Caco-2 (cell line): ENCODE results near the gene DGKB. TPM values are rescaled to one million over a fixed set of nuclear protein-coding genes. Genes with fewer than 3 reads are reported as not detected.

Experiments
- BruUV-seq: library from RNA; stranded (reverse); fragments of 400-500 nt; replicated peaks from 2 replicates; lab custom pipeline; 2021; lab: Mats Ljungman, UMichigan
- CTCF ChIA-PET: fragments of 300-600 bp; sonication (Branson Sonifier 250); formaldehyde crosslinking; loops from one replicate; lab custom pipeline; 2022; ENCODE audit warnings: antibody characterized with exemption; lab: Charles Lee
- POLR2A ChIA-PET: fragments of 300-600 bp; sonication (Branson Sonifier 250); formaldehyde crosslinking; loops from one replicate; lab custom pipeline; 2022; ENCODE audit warnings: antibody characterized with exemption; lab: Charles Lee
- DNase-seq, 2 experiments: peaks; one replicate each; pipeline versions ENCODE4 v3.0.0 to v3.0.0-alpha.2; 2020 to 2022
- H3K27me3 ChIP-seq: replicated peaks from 2 replicates; pipeline ENCODE4 v1.6.0; 2011; ENCODE audit warnings: low read length; ENCODE audit not compliant: control insufficient read depth, insufficient read depth
- H3K36me3 ChIP-seq: 2 replicates; pipeline ENCODE4 v1.5.1; 2011; ENCODE audit warnings: low read length; ENCODE audit not compliant: control insufficient read depth, insufficient read depth
- H3K4me1 ChIP-seq: fragments of 250-450 bp; sonication (Bioruptor Pico); 2 replicates; pipeline ENCODE4 v1.5.1; 2020; ENCODE audit warnings: mild to moderate bottlenecking
- H3K4me3 ChIP-seq: 2 replicates; pipeline ENCODE4 v1.5.1; 2011; ENCODE audit warnings: low read depth, mild to moderate bottlenecking, control low read depth, low read length
- H3K9me3 ChIP-seq: fragments of 250-450 bp; sonication (Bioruptor Pico); 2 replicates; pipeline ENCODE4 v1.5.1; 2020; ENCODE audit warnings: mild to moderate bottlenecking, moderate library complexity
- H3K27ac Mint-ChIP-seq: one replicate; pipeline ENCODE4 v1.8.0; 2022; ENCODE audit warnings: mixed read lengths; ENCODE audit not compliant: unreplicated experiment
- H3K27me3 Mint-ChIP-seq: one replicate; pipeline ENCODE4 v1.8.0; 2022; ENCODE audit warnings: mixed read lengths; ENCODE audit not compliant: insufficient read depth, unreplicated experiment
- H3K36me3 Mint-ChIP-seq: one replicate; pipeline ENCODE4 v1.8.0; 2022; ENCODE audit warnings: mild to moderate bottlenecking, mixed read lengths; ENCODE audit not compliant: insufficient read depth, unreplicated experiment
- H3K4me1 Mint-ChIP-seq: one replicate; pipeline ENCODE4 v1.8.0; 2022; ENCODE audit warnings: low read depth, mixed read lengths; ENCODE audit not compliant: unreplicated experiment
- H3K4me3 Mint-ChIP-seq: one replicate; pipeline ENCODE4 v1.8.0; 2022; ENCODE audit warnings: mild to moderate bottlenecking, moderate library complexity, mixed read lengths; ENCODE audit not compliant: unreplicated experiment
- H3K9me3 Mint-ChIP-seq: one replicate; pipeline ENCODE4 v1.8.0; 2022; ENCODE audit warnings: mixed read lengths; ENCODE audit not compliant: unreplicated experiment
- CTCF ChIP-seq, 2 experiments: fragments of 200-600 bp in 1 of 2; IDR thresholded peaks; 1 replicate in 1 of 2; 2 replicates in 1 of 2; pipeline versions ENCODE4 v1.5.1 to v1.8.0; 2011 to 2022; ENCODE audit warnings: antibody characterized with exemption in 1 of 2, control low read depth in 1 of 2, inconsistent platforms in 1 of 2, low read depth in 1 of 2, low read length in 1 of 2, mild to moderate bottlenecking in 1 of 2, moderate library complexity in 1 of 2; ENCODE audit not compliant: insufficient read depth in 1 of 2, severe bottlenecking in 1 of 2, unreplicated experiment in 1 of 2
- intact Hi-C: fragments of 100-400 bp; cut with micrococcal nuclease; formaldehyde crosslinking; loops from one replicate; pipeline ENCODE4 v1.10.0; 2022; ENCODE audit not compliant: unreplicated experiment
- total RNA-seq: library from RNA; stranded (reverse); gene quantifications from 2 replicates; pipeline ENCODE4 v1.2.3, GENCODE V29; 2022

Gene DGKB
- total RNA-seq, 1 experiment from 2014 or later: 0.39 TPM

- intact Hi-C loops: no loop called here
- POLR2A ChIA-PET: no interaction called here
- no peaks in the 10 kb centered on the region for H3K9me3 Mint-ChIP-seq
- no peak for DNase-seq
- Histone ChIP-seq H3K4me1 (no peaks in the 10 kb centered on the region), H3K4me3 (no peak overlapping the region), H3K9me3 (no peaks in the 10 kb centered on the region), H3K36me3 (no peaks in the 10 kb centered on the region), H3K27me3 (no peaks in the 10 kb centered on the region)
- no peak overlapping the region for H3K4me3 Mint-ChIP-seq
- CTCF ChIA-PET: no interaction called here
- no TSS peak for BruUV-seq
- H3K27me3 Mint-ChIP-seq: no peaks in the 10 kb centered on the region
- H3K36me3 Mint-ChIP-seq: no peaks in the 10 kb centered on the region
- TF ChIP-seq CTCF (IDR thresholded peaks at IDR 0.05; ENCODE audit: insufficient read depth in 1 of 2, low read depth in 1 of 2, low read length in 1 of 2, severe bottlenecking in 1 of 2, unreplicated experiment in 1 of 2): no peak
- H3K27ac Mint-ChIP-seq: no peak overlapping the region
- H3K4me1 Mint-ChIP-seq: no peaks in the 10 kb centered on the region
Observed at GRCh38 chr7:14156436-14156835, 746.1 kb downstream of the DGKB start.

- CTCF ChIA-PET: no interaction called here
- Mint-ChIP-seq H3K27ac (no peak overlapping the region), H3K4me3 (no peak overlapping the region), H3K9me3 (no peaks in the 10 kb centered on the region), H3K4me1 (no peaks in the 10 kb centered on the region), H3K36me3 (no peaks in the 10 kb centered on the region), H3K27me3 (peaks cover 6% of the 10 kb centered on the region)
- BruUV-seq: no TSS peak
- no peaks in the 10 kb centered on the region for H3K27me3 ChIP-seq
- no peaks in the 10 kb centered on the region for H3K9me3 ChIP-seq
- H3K4me3 ChIP-seq: no peak overlapping the region
- POLR2A ChIA-PET: no interaction called here
- H3K36me3 ChIP-seq: no peaks in the 10 kb centered on the region
- no peaks in the 10 kb centered on the region for H3K4me1 ChIP-seq
- TF ChIP-seq CTCF (IDR thresholded peaks at IDR 0.05; ENCODE audit: insufficient read depth in 1 of 2, low read depth in 1 of 2, low read length in 1 of 2, severe bottlenecking in 1 of 2, unreplicated experiment in 1 of 2): no peak
- intact Hi-C loops: loop anchor here (10.0 kb wide), 1 partner anchor 306 kb away; no protein-coding TSS in a partner anchor
- DNase-seq: no peak
Observed at GRCh38 chr7:14148974-14149373, 753.6 kb downstream of the DGKB start.

- CTCF ChIA-PET: no interaction called here
- intact Hi-C loops: loop anchor here (10.0 kb wide), 1 partner anchor 307 kb away; no protein-coding TSS in a partner anchor
- BruUV-seq: no TSS peak
- TF ChIP-seq CTCF (IDR thresholded peaks at IDR 0.05; ENCODE audit: insufficient read depth in 1 of 2, low read depth in 1 of 2, low read length in 1 of 2, severe bottlenecking in 1 of 2, unreplicated experiment in 1 of 2): no peak
- H3K36me3 ChIP-seq: no peaks in the 10 kb centered on the region
- H3K27me3 ChIP-seq: no peaks in the 10 kb centered on the region
- Mint-ChIP-seq H3K4me1 (no peaks in the 10 kb centered on the region), H3K4me3 (no peak overlapping the region), H3K27me3 (peaks cover 6% of the 10 kb centered on the region), H3K36me3 (no peaks in the 10 kb centered on the region), H3K9me3 (no peaks in the 10 kb centered on the region), H3K27ac (no peak overlapping the region)
- POLR2A ChIA-PET: no interaction called here
- H3K9me3 ChIP-seq: no peaks in the 10 kb centered on the region
- DNase-seq: no peak
- no peak overlapping the region for H3K4me3 ChIP-seq
- no peaks in the 10 kb centered on the region for H3K4me1 ChIP-seq
Observed at GRCh38 chr7:14147532-14147931, 755.0 kb downstream of the DGKB start.
